Motor neuron (in vitro differentiated cells): ENCODE measurements around the gene FBXL12. TPM values are rescaled to one million over a fixed set of nuclear protein-coding genes. Genes with fewer than 3 reads are reported as not detected.
A peak's percentile ranks its signal among the peaks of the same experiment; 100 is the strongest.
"Not testable (repeated sequence)": the region's sequence is repeated elsewhere in the genome, so short reads cannot be mapped to it uniquely, and the experiment has no call there.

Source experiments
- ATAC-seq, 8 experiments: fragments of 200-7000 bp; cut with Tn5 transposase; replicated peaks in 6 of 8; 2 replicates each; pipeline ENCODE4 v1.8.0; 2021; ENCODE audit warnings: mild to moderate bottlenecking in 8 of 8, moderate library complexity in 8 of 8
- H3K27ac ChIP-seq, 2 donors: fragments of 250-450 bp; sonication (Bioruptor Pico); 2 replicates each; pipeline ENCODE4 v1.9.0; 2021; ENCODE audit warnings: antibody characterized with exemption in 2 of 2, mild to moderate bottlenecking in 2 of 2, moderate library complexity in 1 of 2
- H3K4me1 ChIP-seq, 2 donors: fragments of 250-450 bp; sonication (Bioruptor Pico); replicated peaks in 1 of 2; 2 replicates each; pipeline ENCODE4 v1.6.1; 2021; ENCODE audit warnings: antibody characterized with exemption in 2 of 2, mild to moderate bottlenecking in 2 of 2, moderate library complexity in 1 of 2
- H3K4me3 ChIP-seq, 5 donors: fragments of 250-450 bp; sonication (Bioruptor Pico); 2 replicates each; pipeline ENCODE4 v1.9.0; 2021; ENCODE audit warnings: antibody characterized with exemption in 5 of 5, mild to moderate bottlenecking in 5 of 5, moderate library complexity in 4 of 5
- WGBS, 10 experiments: fragments of 450-650 bp; shearing (Covaris generic); methylation state at CpG; one replicate each; pipeline ENCODE4 v1.0.0; 2022; 5-methylcytosine and 5-hydroxymethylcytosine counted together
- in situ Hi-C, 9 experiments: fragments of 400-800 bp; cut with MboI; loops; one replicate each; pipeline ENCODE4 v1.15.0; 2021; ENCODE audit warnings: low sequenced_read_pairs in 9 of 9, low pct_unique_long_range_greater_than_20kb in 2 of 9; ENCODE audit not compliant: unreplicated experiment in 9 of 9
- total RNA-seq, 8 experiments: library from RNA; unstranded; fragments of 300-600 nt; gene quantifications; 2 replicates each; pipeline versions ENCODE4 v1.2.3 to v1.2.4, GENCODE V29; 2022

FBXL12 gene
- total RNA-seq, 8 experiments from 2014 or later = 20.3 to 32.9 (median 26.1) TPM

DNA sequence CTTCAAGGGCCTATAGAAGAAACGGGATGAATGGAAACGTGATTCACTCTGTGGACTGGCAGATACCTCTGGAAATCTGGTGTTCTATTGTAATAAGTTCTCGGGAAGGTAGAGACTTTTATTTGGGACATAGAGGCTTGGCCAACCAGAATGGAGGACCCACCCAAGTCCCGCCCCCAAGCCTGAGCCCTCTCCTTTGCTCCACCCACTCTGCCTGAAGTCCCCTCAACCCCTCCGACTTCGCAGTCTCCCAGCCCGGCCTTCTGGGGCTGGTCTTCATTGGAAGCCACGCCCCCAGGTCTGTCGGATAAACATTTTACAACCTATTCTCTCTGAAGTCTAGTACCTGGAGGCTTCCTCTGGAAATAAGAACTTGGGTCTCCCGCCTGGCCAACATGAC, 16.9 kb downstream of the FBXL12 start:
- WGBS, 10 experiments = 81 to 100% (median 88%) methylated on average over 1 to 6 of the region's 10 CpGs; no CpG with 5 or more reads in 4 of the 10 experiments
- no peak for ATAC-seq
- in situ Hi-C loops = loop anchor here in 1 of 9 experiments (25.0 kb wide), 1 partner anchor 665 kb away; the partner anchor contains the start of genes OR7G3 and ZNF317

DNA sequence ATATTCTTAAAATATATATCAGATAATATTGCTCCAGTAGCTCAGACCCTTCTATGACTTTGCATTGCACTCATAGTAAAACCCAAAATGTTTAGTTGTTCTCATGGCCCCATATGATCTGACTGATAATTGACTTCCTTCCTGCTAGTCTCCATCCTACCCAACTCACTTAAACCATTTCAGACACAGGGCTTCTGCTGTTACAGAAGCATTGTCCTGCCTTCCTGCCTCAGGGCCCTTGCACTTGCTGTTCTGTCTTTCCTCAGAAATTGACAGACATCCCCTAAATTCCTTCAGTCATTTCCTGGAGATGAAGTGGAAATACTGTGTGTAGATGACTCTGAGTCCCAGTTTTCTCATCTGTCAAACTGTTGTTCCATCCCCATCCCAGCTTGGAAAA, 19.7 kb downstream of the FBXL12 start:
- in situ Hi-C loops = loop anchor here in 8 of 9 experiments (10.0 to 25.0 kb wide), 3 partner anchors 162 to 174 kb away; partner anchors contain the start of gene ZNF561 (in 4 of the 8)
- no peak overlapping the region for H3K27ac ChIP-seq
- ATAC-seq = no peak
- no peak overlapping the region for H3K4me3 ChIP-seq
- no peaks in the 10 kb centered on the region for H3K4me1 ChIP-seq

More for the DNA sequence above, 16.9 kb downstream of the FBXL12 start:
- H3K27ac ChIP-seq = no peak overlapping the region
- no peak overlapping the region for H3K4me3 ChIP-seq
- no peaks in the 10 kb centered on the region for H3K4me1 ChIP-seq

DNA sequence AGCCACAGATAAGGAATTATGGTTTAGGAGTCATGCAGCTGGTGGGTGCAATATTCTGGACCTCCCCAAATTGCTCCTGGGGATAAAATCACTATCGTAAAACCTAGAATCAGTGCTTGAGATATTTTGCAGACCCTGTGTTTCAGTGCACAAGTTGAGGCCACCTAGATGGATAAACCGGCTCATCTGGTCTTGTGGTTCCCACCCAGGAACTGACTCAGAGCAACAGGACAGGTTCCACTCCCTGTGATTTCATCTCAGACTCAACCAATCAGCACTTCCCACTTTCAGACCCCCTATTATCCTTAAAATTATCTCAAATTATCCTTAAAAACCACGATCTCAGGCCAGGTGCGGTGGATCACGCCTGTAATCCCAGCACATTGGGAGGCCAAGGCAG, 21.0 kb downstream of the FBXL12 start:
- no peak for ATAC-seq
- Histone ChIP-seq H3K4me3 (no peak overlapping the region), H3K27ac (no peak overlapping the region), H3K4me1 (no peaks in the 10 kb centered on the region)
- in situ Hi-C loops = loop anchor here in 8 of 9 experiments (10.0 to 25.0 kb wide), 3 partner anchors 161 to 173 kb away; partner anchors contain the start of gene ZNF561 (in 4 of the 8)
- 20 to 89% (median 80%) methylated on average over 1 to 5 of the region's 5 CpGs; no CpG with 5 or more reads in 3 of the 10 experiments for WGBS, 10 experiments

DNA sequence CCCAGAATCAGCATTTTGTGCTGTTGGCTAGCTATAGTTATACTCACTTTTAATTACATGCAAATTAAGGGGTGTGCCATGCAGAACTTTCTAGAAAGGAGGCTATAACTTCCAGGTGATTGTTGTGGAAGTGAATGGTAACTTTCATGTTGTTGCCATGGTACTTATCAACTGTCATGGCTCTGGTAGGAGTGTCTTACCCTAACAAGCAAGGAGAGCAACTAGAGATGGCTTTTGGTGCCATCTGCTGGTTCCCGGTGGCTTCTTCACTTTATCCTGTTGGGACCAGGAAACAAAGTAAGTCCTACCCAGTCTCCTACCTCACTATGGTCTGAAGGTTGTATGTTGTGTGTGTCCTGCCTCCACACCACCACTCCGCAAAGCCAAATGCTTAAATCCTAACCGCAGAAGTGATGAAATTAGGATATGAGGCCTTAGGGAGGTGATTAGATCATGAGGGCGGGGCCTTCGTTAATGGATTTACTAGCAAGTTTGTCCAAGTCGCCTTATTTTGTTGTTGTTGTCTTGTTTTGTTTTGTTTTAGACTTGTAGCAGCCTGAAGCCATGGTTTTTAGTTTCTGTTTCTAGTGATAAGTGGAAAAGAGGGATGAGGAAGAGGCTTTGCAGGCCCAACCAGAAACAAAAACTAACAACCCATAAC, 22.6 kb downstream of the FBXL12 start:
- 0 to 100% (median 57%) methylated on average over 1 to 5 of the region's 6 CpGs; no CpG with 5 or more reads in 3 of the 10 experiments for WGBS, 10 experiments
- Histone ChIP-seq H3K4me3 (no peak overlapping the region), H3K27ac (no peak overlapping the region), H3K4me1 (peaks cover 0 to 1% of the 10 kb centered on the region in 2 donors)
- in situ Hi-C loops = loop anchor here in 8 of 9 experiments (10.0 to 25.0 kb wide), 3 partner anchors 159 to 171 kb away; partner anchors contain the start of gene ZNF561 (in 4 of the 8)
- ATAC-seq = peak in 7 of 8 experiments; percentile 9 to 47 (median 26)

DNA sequence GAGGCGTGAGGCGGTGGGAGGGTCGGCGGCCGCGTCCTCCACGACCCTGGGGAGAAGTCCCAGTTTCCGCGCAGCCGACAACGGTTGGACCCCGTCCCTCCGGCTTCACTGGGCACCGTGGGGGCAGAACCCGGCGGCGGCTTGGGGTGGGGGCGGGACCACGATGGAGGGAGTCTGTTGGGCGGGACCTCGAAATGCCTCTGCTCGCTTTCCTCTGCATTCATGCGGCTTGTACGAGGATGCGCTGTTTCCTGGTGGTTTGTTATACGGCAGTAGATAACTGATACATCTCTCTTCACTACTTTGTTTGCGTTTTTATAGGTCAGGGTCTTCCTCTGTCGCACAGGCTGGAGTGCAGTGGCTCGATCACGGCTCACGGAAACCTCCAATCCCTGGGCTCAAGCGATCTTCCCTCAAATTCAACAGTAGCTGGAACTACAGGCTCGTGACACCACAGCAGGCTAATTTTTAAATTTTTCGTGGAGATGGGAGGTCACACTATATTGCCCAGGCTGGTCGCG, 25.7 kb downstream of the FBXL12 start:
- ATAC-seq = peak in 3 of 8 experiments; percentile 12 to 37 (median 19)
- in situ Hi-C loops = loop anchor here in 8 of 9 experiments (10.0 to 25.0 kb wide), 3 partner anchors 156 to 168 kb away; partner anchors contain the start of gene ZNF561 (in 4 of the 8)
- H3K4me3 ChIP-seq = peak overlapping the region; percentile 33 to 77 (median 61)
- H3K4me1 ChIP-seq = peaks cover 20 to 21% of the 10 kb centered on the region in 2 donors
- WGBS, 10 experiments = 35 to 80% (median 49%) methylated on average over 2 to 10 of the region's 36 CpGs; no CpG with 5 or more reads in 2 of the 10 experiments
- H3K27ac ChIP-seq = peak overlapping the region; percentile 75 to 80

DNA sequence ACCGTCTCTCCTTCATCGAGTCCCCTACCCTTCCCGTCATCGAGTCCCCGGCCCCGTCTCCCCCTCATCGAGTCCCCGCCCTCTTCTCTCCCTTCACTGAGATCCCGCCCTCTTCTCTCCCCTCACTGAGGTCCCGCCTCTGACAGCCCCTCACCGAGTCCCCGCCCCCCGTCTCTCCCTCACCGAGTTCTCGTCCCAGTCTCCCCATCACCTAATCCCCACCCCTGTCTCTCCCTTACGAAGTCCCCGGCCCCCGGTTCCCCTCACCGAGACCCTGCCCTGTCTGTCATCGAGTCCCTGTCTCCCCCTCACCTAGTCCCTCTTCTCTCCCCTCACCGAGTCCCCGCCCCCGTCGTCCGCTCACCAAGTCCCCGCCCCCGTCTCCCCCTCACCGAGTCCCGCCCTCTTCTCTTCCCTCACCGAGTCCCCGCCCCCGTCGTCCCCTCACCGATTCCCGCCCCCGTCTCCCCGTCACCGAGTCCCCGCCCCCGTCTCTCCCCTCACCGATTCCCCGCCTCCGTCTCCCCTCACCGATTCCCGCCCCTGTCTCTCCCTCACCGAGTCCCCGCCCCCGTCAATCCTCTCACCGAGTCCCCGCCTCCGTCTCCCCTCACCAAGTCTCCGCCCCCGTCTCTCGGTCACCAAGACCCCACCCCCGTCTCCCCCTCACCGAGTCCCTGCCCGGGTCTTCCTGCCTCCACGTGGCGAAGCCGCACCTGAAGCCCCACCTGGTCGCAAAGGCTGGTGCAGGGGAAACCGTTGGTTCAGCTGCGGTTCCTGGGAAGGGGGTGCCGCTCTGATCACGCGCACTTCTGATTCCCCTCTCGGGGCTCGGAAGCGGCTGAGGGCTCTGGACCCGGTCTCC, 26.4 kb downstream of the FBXL12 start:
- WGBS, 10 experiments = no CpG with 5 or more reads among the region's 70 CpGs
- peak; percentile 56 to 70 (median 63) for ATAC-seq
- H3K27ac ChIP-seq = peak overlapping the region; percentile 89 to 95
- H3K4me3 ChIP-seq = peak overlapping the region; percentile 46 to 77 (median 65)
- peaks cover 20 to 21% of the 10 kb centered on the region in 2 donors for H3K4me1 ChIP-seq
- in situ Hi-C loops = loop anchor here in 8 of 9 experiments (10.0 to 25.0 kb wide), 3 partner anchors 155 to 168 kb away; partner anchors contain the start of gene ZNF561 (in 4 of the 8)

- peaks cover 20 to 21% of the 10 kb centered on the region in 2 donors for H3K4me1 ChIP-seq
Observed at GRCh38 chr19:9791552-9792205, 27.2 kb downstream of the FBXL12 start.

DNA sequence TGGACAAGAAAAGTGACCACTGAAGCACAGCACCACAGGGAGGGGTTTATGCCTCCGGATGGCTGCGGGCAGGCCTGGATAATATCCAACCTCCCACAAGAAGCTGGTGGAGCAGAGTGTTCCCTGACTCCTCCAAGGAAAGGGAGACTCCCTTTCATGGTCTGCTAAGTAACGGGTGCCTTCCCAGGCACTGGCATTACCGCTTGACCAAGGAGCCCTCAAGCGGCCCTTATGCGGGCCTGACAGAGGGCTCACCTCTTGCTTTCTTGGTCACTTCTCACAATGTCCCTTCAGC, 27.9 kb downstream of the FBXL12 start:
- WGBS, 10 experiments = 59 to 100% (median 65%) methylated on average over 4 to 6 of the region's 6 CpGs; no CpG with 5 or more reads in 7 of the 10 experiments
- H3K4me3 ChIP-seq = peak overlapping the region; percentile 31 to 47 (median 40)
- ATAC-seq = not testable (repeated sequence)
- H3K27ac ChIP-seq = peak overlapping the region; percentile 67 to 75
- in situ Hi-C loops = loop anchor here in 8 of 9 experiments (10.0 to 25.0 kb wide), 3 partner anchors 154 to 166 kb away; partner anchors contain the start of gene ZNF561 (in 4 of the 8)
- H3K4me1 ChIP-seq = peaks cover 20 to 21% of the 10 kb centered on the region in 2 donors

More at GRCh38 chr19:9791552-9792205, 27.2 kb downstream of the FBXL12 start:
- WGBS, 10 experiments = 0 to 15% methylated on average over 3 to 4 of the region's 50 CpGs; no CpG with 5 or more reads in 8 of the 10 experiments
- in situ Hi-C loops = loop anchor here in 8 of 9 experiments (10.0 to 25.0 kb wide), 3 partner anchors 154 to 167 kb away; partner anchors contain the start of gene ZNF561 (in 4 of the 8)
- H3K27ac ChIP-seq = peak overlapping the region; percentile 75 to 95
- ATAC-seq = peak; percentile 43 to 70 (median 64)
- peak overlapping the region; percentile 47 to 77 (median 65) for H3K4me3 ChIP-seq

- H3K4me3 ChIP-seq, ATAC-seq: not testable (repeated sequence)
- in situ Hi-C loops = loop anchor here in 3 of 9 experiments (25.0 kb wide), 1 partner anchor 152 kb away; no protein-coding TSS in a partner anchor
- Histone ChIP-seq H3K27ac (peak overlapping the region; percentile 67 to 75), H3K4me1 (peaks cover 23 to 26% of the 10 kb centered on the region in 2 donors)
- 49 to 100% (median 80%) methylated on average over 1 to 3 of the region's 5 CpGs; no CpG with 5 or more reads in 3 of the 10 experiments for WGBS, 10 experiments
Observed at GRCh38 chr19:9789579-9789978, 29.3 kb downstream of the FBXL12 start.

GRCh38 chr19:9789066-9789465, 29.8 kb downstream of the FBXL12 start:
- Histone ChIP-seq H3K4me1 (peaks cover 28 to 31% of the 10 kb centered on the region in 2 donors), H3K4me3 (no peak overlapping the region), H3K27ac (no peak overlapping the region)
- ATAC-seq = no peak
- in situ Hi-C loops = loop anchor here in 3 of 9 experiments (25.0 kb wide), 1 partner anchor 152 kb away; no protein-coding TSS in a partner anchor
- 73 to 78% methylated on average over 4 to 6 of the region's 11 CpGs; no CpG with 5 or more reads in 8 of the 10 experiments for WGBS, 10 experiments

DNA sequence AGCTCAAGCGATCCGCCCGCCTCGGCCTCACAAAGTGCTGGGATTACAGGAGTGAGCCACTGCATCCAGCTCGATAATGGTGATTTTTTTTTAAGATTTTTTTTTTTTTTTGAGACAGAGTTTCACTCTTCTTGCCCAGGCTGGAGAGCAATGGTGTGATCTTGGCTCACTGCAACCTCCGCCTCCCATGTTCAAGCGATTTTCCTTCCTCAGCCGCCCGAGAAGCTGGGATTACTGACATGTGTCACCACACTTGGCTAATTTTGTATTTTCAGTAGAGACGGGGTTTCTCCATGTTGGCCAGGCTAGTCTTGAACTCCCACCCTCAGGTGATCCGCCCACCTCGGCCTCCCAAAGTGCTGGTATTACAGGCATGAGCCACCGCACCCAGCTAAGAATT, 30.3 kb downstream of the FBXL12 start:
- H3K27ac ChIP-seq, H3K4me3 ChIP-seq, ATAC-seq: not testable (repeated sequence)
- in situ Hi-C loops = loop anchor here in 3 of 9 experiments (25.0 kb wide), 1 partner anchor 151 kb away; no protein-coding TSS in a partner anchor
- WGBS, 10 experiments = 70 to 100% (median 98%) methylated on average over 1 to 13 of the region's 13 CpGs
- peaks cover 32 to 35% of the 10 kb centered on the region in 2 donors for H3K4me1 ChIP-seq
